HEK293 (cell line): ENCODE measurements around the gene PPP3R2.

Experiments
- CTCF ChIA-PET: fragments of 350-600 bp; formaldehyde crosslinking; extraction: SDS; loops from one replicate; lab custom pipeline; 2021; ENCODE audit warnings: antibody characterized with exemption; lab: Yijun Ruan, JAX
- POLR2A ChIA-PET: fragments of 300-600 bp; formaldehyde crosslinking; extraction: SDS; loops from one replicate; lab custom pipeline; 2020; ENCODE audit warnings: antibody characterized with exemption, inconsistent platforms; lab: Yijun Ruan, JAX
- H3K27ac ChIP-seq: fragments of 200-500 bp; sonication (Bioruptor generic); 2 replicates; pipeline ENCODE4 v1.5.1; 2014; ENCODE audit warnings: low read depth, low read length, control low read depth, inconsistent platforms; ENCODE audit errors: extremely low read depth
- H3K36me3 ChIP-seq, 2 experiments: fragments of 200-500 bp in 1 of 2; sonication (Bioruptor generic) in 1 of 2; 1 replicate in 1 of 2; 2 replicates in 1 of 2; pipeline ENCODE4 v1.5.1; 2014 to 2017; ENCODE audit warnings: inconsistent platforms in 2 of 2, low read length in 2 of 2; ENCODE audit not compliant: control insufficient read depth in 2 of 2, insufficient read depth in 1 of 2
- H3K4me1 ChIP-seq: fragments of 200-500 bp; sonication (Bioruptor generic); 2 replicates; pipeline ENCODE4 v1.5.1; 2014; ENCODE audit warnings: mild to moderate bottlenecking, low read length, inconsistent platforms; ENCODE audit not compliant: control insufficient read depth, insufficient read depth
- H3K4me3 ChIP-seq: 2 replicates; pipeline ENCODE4 v1.5.1; 2011; ENCODE audit warnings: low read depth, mild to moderate bottlenecking, control low read depth, low read length, moderate library complexity
- H3K9me3 ChIP-seq: fragments of 200-500 bp; sonication (Bioruptor generic); 2 replicates; pipeline ENCODE4 v1.5.1; 2014; ENCODE audit warnings: low read depth, low read length, inconsistent platforms; ENCODE audit not compliant: control insufficient read depth, insufficient read depth
- PBX3 ChIP-seq: sonication (generic); formaldehyde crosslinking; IDR thresholded peaks from 2 replicates; pipeline ENCODE4 v1.8.1; 2022; ENCODE audit warnings: mild to moderate bottlenecking, moderate library complexity, missing genetic modification reagents
- SCRT2 ChIP-seq: fragments of 450-650 bp; formaldehyde crosslinking; IDR thresholded peaks from 2 replicates; pipeline ENCODE4 v1.5.1; 2016; ENCODE audit warnings: missing biosample characterization, missing genetic modification characterization
- SP7 ChIP-seq: fragments of 450-650 bp; formaldehyde crosslinking; IDR thresholded peaks from 2 replicates; pipeline ENCODE4 v1.5.1; 2016; ENCODE audit warnings: missing biosample characterization, missing genetic modification characterization
- ZEB2 ChIP-seq: fragments of 450-650 bp; formaldehyde crosslinking; IDR thresholded peaks from 2 replicates; pipeline ENCODE4 v1.5.1; 2016; ENCODE audit warnings: missing biosample characterization, missing genetic modification characterization
- ZFHX2 ChIP-seq: fragments of 450-650 bp; formaldehyde crosslinking; conservative IDR thresholded peaks from 2 replicates; pipeline ENCODE4 v1.5.1; 2016; ENCODE audit warnings: missing biosample characterization, missing genetic modification characterization
- ZNF114 ChIP-seq: fragments of 450-650 bp; formaldehyde crosslinking; IDR thresholded peaks from 2 replicates; pipeline ENCODE4 v1.5.0; 2017; ENCODE audit warnings: missing biosample characterization, missing genetic modification characterization
- ZNF148 ChIP-seq: fragments of 450-650 bp; formaldehyde crosslinking; IDR thresholded peaks from 2 replicates; pipeline ENCODE4 v1.5.0; 2017; ENCODE audit warnings: missing biosample characterization, missing genetic modification characterization, borderline replicate concordance
- ZNF223 ChIP-seq: fragments of 450-650 bp; formaldehyde crosslinking; IDR thresholded peaks from 2 replicates; pipeline ENCODE4 v1.5.1; 2016; ENCODE audit warnings: missing biosample characterization, missing genetic modification characterization
- ZNF280D ChIP-seq: fragments of 450-650 bp; formaldehyde crosslinking; IDR thresholded peaks from 2 replicates; pipeline ENCODE4 v1.5.1; 2016; ENCODE audit warnings: missing biosample characterization, missing genetic modification characterization
- ZNF335 ChIP-seq: fragments of 450-650 bp; formaldehyde crosslinking; conservative IDR thresholded peaks from 2 replicates; pipeline ENCODE4 v1.5.1; 2016; ENCODE audit warnings: missing biosample characterization, missing genetic modification characterization
- ZNF501 ChIP-seq: fragments of 450-650 bp; formaldehyde crosslinking; IDR thresholded peaks from 2 replicates; pipeline ENCODE4 v1.5.1; 2016; ENCODE audit warnings: missing biosample characterization, missing genetic modification characterization
- ZNF654 ChIP-seq: fragments of 450-650 bp; formaldehyde crosslinking; IDR thresholded peaks from 2 replicates; pipeline ENCODE4 v1.5.1; 2016; ENCODE audit warnings: low read depth, missing biosample characterization, missing genetic modification characterization
- ZNF658 ChIP-seq: fragments of 450-650 bp; formaldehyde crosslinking; IDR thresholded peaks from 2 replicates; pipeline ENCODE4; 2016; ENCODE audit warnings: missing biosample characterization, missing genetic modification characterization
- ZNF785 ChIP-seq: fragments of 450-650 bp; formaldehyde crosslinking; IDR thresholded peaks from 2 replicates; pipeline ENCODE4 v1.5.1; 2016; ENCODE audit warnings: missing biosample characterization, missing genetic modification characterization

Gene PPP3R2

GRCh38 chr9:101567725-101568350, 26.9 kb downstream of the PPP3R2 start:
- H3K4me1 ChIP-seq, result no peaks in the 10 kb centered on the region
- H3K4me3 ChIP-seq, result no peak overlapping the region
- H3K9me3 ChIP-seq, result no peaks in the 10 kb centered on the region
- ChIA-PET CTCF (interaction anchor here (0.5 to 2.6 kb wide), 20 partner anchors 9 to 128 kb away, joined by 3 to 17 read pairs (median 4); partner anchors contain the start of gene RNF20), POLR2A (no interaction called here)
- H3K36me3 ChIP-seq, result peaks cover 0 to 53% of the 10 kb centered on the region in 2 experiments; a peak in 2 of 3 replicates
- no peak overlapping the region for H3K27ac ChIP-seq
- TF ChIP-seq ZNF658 (tag by site-specific recombination) (no peak), ZNF501 (tag by site-specific recombination) (no peak), PBX3 (no peak), ZNF223 (tag by site-specific recombination) (no peak), ZNF335 (no peak), ZNF280D (tag by site-specific recombination) (no peak), SP7 (tag by site-specific recombination) (no peak)

- Histone ChIP-seq H3K36me3 (peaks cover 0 to 60% of the 10 kb centered on the region in 2 experiments; a peak in 2 of 3 replicates), H3K4me3 (no peak overlapping the region), H3K27ac (no peak overlapping the region), H3K4me1 (no peaks in the 10 kb centered on the region), H3K9me3 (no peaks in the 10 kb centered on the region)
- ChIA-PET POLR2A (interaction anchor here (1.1 kb wide), 1 partner anchor 34 kb away, joined by 3 read pairs; the partner anchor contains the start of gene RNF20), CTCF (interaction anchor here (0.5 to 2.6 kb wide), 24 partner anchors 10 to 234 kb away, joined by 3 to 17 read pairs (median 4); partner anchors contain the start of gene RNF20)
- TF ChIP-seq ZNF654 (tag by site-specific recombination), result 0 out of 2 replicates have a peak, but pooled peaks have one; percentile 11
- no peak for TF ChIP-seq ZNF785 (tag by site-specific recombination)
- no peak for TF ChIP-seq ZEB2
- no peak for TF ChIP-seq ZNF114 (tag by site-specific recombination)
- TF ChIP-seq ZFHX2 (tag by site-specific recombination), result no peak
These were observed 27.7 kb downstream of the PPP3R2 start for GRCh38 chr9:101566904-101567724.

- POLR2A ChIA-PET, result no interaction called here
These were observed 30.5 kb downstream of the PPP3R2 start for GRCh38 chr9:101564252-101564651.

More at GRCh38 chr9:101564252-101564651, 30.5 kb downstream of the PPP3R2 start:
- H3K4me1 ChIP-seq, result no peaks in the 10 kb centered on the region
- H3K27ac ChIP-seq, result no peak overlapping the region
- no peaks in the 10 kb centered on the region for H3K9me3 ChIP-seq
- H3K36me3 ChIP-seq, result peaks cover 7 to 83% of the 10 kb centered on the region in 2 experiments
- TF ChIP-seq ZNF148 (tag by site-specific recombination), result no peak
- peak; percentile 51 for TF ChIP-seq SCRT2
- no peak overlapping the region for H3K4me3 ChIP-seq
- CTCF ChIA-PET, result interaction anchor here (0.6 to 4.0 kb wide), 5 partner anchors 9 to 105 kb away, joined by 3 to 23 read pairs (median 6); no protein-coding TSS in a partner anchor
